ENCODE data around the gene GLP1R. TPM values are rescaled to one million over a fixed set of nuclear protein-coding genes. Genes with fewer than 3 reads are reported as not detected.

GLP1R gene
- total RNA-seq, 1 experiment from 2014 or later: not detected

GRCh38 chr6:39104528-39104927, 55.9 kb downstream of the GLP1R start:
- no TSS peak for BruUV-seq (replicated peaks)
- intact Hi-C loops (cut with micrococcal nuclease; ENCODE audit: unreplicated experiment) (loop anchor here (10.0 kb wide), 1 partner anchor 130 kb away; no protein-coding TSS in a partner anchor), in situ Hi-C loops (cut with HindIII; ENCODE audit: low pct_unique_long_range_greater_than_20kb, low sequenced_read_pairs) (no loop called here)
- no peaks in the 10 kb centered on the region for H3K36me3 ChIP-seq (ENCODE audit: control insufficient read depth, insufficient read depth, low read length)
- H3K4me3 ChIP-seq (ENCODE audit: low read depth in 2 of 2, low read length in 2 of 2): no peak overlapping the region
- no peaks in the 10 kb centered on the region for H3K4me1 ChIP-seq (ENCODE audit: control insufficient read depth, insufficient read depth, low read length)
- POLR2A ChIA-PET: no interaction called here
- DNase-seq (ENCODE audit: low read depth, low spot score) (no peak), ATAC-seq (no peak)
- no peaks in the 10 kb centered on the region; the same call in 1 of the 2 replicates for H3K27me3 ChIP-seq (ENCODE audit: control insufficient read depth, insufficient read depth, low read length)
- TF ChIP-seq, protein P1, sequence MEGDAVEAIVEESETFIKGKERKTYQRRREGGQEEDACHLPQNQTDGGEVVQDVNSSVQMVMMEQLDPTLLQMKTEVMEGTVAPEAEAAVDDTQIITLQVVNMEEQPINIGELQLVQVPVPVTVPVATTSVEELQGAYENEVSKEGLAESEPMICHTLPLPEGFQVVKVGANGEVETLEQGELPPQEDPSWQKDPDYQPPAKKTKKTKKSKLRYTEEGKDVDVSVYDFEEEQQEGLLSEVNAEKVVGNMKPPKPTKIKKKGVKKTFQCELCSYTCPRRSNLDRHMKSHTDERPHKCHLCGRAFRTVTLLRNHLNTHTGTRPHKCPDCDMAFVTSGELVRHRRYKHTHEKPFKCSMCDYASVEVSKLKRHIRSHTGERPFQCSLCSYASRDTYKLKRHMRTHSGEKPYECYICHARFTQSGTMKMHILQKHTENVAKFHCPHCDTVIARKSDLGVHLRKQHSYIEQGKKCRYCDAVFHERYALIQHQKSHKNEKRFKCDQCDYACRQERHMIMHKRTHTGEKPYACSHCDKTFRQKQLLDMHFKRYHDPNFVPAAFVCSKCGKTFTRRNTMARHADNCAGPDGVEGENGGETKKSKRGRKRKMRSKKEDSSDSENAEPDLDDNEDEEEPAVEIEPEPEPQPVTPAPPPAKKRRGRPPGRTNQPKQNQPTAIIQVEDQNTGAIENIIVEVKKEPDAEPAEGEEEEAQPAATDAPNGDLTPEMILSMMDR (IDR thresholded peaks at IDR 0.05): no peak
- TF ChIP-seq REST (IDR thresholded peaks at IDR 0.05; ENCODE audit: insufficient read depth in 1 of 2, low read depth in 2 of 2, low read length in 1 of 2) (no peak), SIN3A (IDR thresholded peaks at IDR 0.05; ENCODE audit: borderline replicate concordance, insufficient read depth, low read depth, low read length) (no peak), TCF7L2 (IDR thresholded peaks at IDR 0.05; ENCODE audit: low read depth, low read length) (no peak), POLR2AphosphoS5 (IDR thresholded peaks at IDR 0.05; ENCODE audit: low read depth, low read length) (no peak)
- CTCF ChIA-PET: no interaction called here
- H3K9me3 ChIP-seq (ENCODE audit: control insufficient read depth, insufficient read depth, low read depth, low read length): no peaks in the 10 kb centered on the region
- no peak overlapping the region for H3K27ac ChIP-seq (ENCODE audit: low read length)

DNA sequence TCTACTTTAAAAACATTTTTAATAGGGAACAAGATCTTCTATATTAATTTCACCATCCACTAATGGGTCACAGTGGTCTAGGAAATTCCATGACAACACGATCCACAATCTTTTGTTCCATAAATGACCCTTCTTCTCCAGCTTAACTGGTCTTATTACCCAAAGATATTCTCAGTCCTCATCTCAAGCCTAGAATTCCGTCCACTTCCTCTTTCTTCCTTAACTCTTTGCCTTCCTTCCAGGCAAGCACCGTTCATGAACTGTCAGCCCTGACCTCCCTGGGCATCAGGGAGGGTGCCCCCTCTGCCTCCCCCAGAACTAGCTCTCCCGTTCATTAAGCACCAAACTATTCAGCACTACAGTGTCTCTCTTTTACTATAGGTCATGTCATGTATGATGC, 58.5 kb downstream of the GLP1R start:
- ATAC-seq (no peak), DNase-seq (ENCODE audit: low read depth, low spot score) (no peak)
- Histone ChIP-seq H3K4me1 (ENCODE audit: control insufficient read depth, insufficient read depth, low read length) (no peaks in the 10 kb centered on the region), H3K27ac (ENCODE audit: low read length) (no peak overlapping the region), H3K4me3 (ENCODE audit: low read depth in 2 of 2, low read length in 2 of 2) (no peak overlapping the region), H3K9me3 (ENCODE audit: control insufficient read depth, insufficient read depth, low read depth, low read length) (no peaks in the 10 kb centered on the region), H3K36me3 (ENCODE audit: control insufficient read depth, insufficient read depth, low read length) (no peaks in the 10 kb centered on the region; the same call in 1 of the 2 replicates), H3K27me3 (ENCODE audit: control insufficient read depth, insufficient read depth, low read length) (no peaks in the 10 kb centered on the region)
- in situ Hi-C loops (cut with HindIII; ENCODE audit: low pct_unique_long_range_greater_than_20kb, low sequenced_read_pairs) (no loop called here), intact Hi-C loops (cut with micrococcal nuclease; ENCODE audit: unreplicated experiment) (loop anchor here (10.0 kb wide), 1 partner anchor 132 kb away; no protein-coding TSS in a partner anchor)
- BruUV-seq (replicated peaks): no TSS peak
- POLR2A ChIA-PET: no interaction called here
- CTCF ChIA-PET: no interaction called here
- TF ChIP-seq, protein P1 (IDR thresholded peaks at IDR 0.05): no peak
- TF ChIP-seq TCF7L2 (IDR thresholded peaks at IDR 0.05; ENCODE audit: low read depth, low read length): no peak
- no peak for TF ChIP-seq REST (IDR thresholded peaks at IDR 0.05; ENCODE audit: insufficient read depth in 1 of 2, low read depth in 2 of 2, low read length in 1 of 2)
- TF ChIP-seq SIN3A (IDR thresholded peaks at IDR 0.05; ENCODE audit: borderline replicate concordance, insufficient read depth, low read depth, low read length): no peak
- no peak for TF ChIP-seq POLR2AphosphoS5 (IDR thresholded peaks at IDR 0.05; ENCODE audit: low read depth, low read length)

All from Panc1 (cell line).